ENCODE measurements around the gene STAM2. TPM values are rescaled to one million over a fixed set of nuclear protein-coding genes. Genes with fewer than 3 reads are reported as not detected.

Gene STAM2
- total and polyA plus RNA-seq, 2 donors (not counting 3 experiments of a cell fraction or from before 2014, with no cell fraction given) = 10.1 to 27.5 TPM

DNA sequence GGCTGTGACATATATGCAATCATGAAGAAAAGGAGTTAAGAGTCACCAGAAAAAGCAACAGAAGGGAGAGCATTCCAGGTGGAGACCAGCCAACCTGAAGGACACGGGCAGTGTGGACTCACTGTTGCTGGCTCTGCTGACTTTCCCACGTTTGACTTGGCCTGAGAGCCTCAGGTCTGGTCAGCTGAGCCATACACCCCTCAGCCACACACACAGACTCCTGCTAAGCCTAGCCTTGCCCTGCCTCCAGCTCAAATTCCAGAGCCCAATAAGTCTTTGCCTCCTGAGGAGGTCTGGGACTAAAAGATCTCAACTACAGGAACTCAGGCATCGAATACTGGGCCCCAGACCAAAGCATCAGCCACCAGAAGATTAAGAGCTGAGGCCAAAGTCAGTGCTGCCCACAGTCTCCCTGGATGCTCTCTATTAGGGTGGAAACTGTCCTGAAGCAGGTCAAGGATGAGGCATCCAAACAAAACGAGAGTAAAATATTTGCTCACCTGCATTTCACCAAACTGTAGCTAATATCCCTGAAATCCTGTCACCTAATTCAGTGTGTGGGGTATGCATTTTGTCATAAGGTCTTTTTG is 100.0 kb downstream of the STAM2 start:
- Histone ChIP-seq H2AFZ (ENCODE audit: low read depth, low read length) (no peak overlapping the region), H3K27me3 (ENCODE audit: control insufficient read depth in 2 of 2, insufficient read depth in 2 of 2, low read length in 2 of 2) (peaks cover 2 to 3% of the 10 kb centered on the region in 2 experiments), H3K4me3 (replicated peaks in 1 of 3; ENCODE audit: insufficient read depth in 1 of 3, low read depth in 1 of 3, low read length in 3 of 3) (no peak overlapping the region), H3K4me1 (ENCODE audit: control insufficient read depth, extremely low read depth, insufficient read depth, low read length) (no peaks in the 10 kb centered on the region), H3K9me3 (replicated peaks; ENCODE audit: control insufficient read depth, insufficient read depth, low read length) (no peaks in the 10 kb centered on the region), H3K27ac (ENCODE audit: insufficient read depth, low read depth, low read length) (no peak overlapping the region), H3K9me1 (replicated peaks; ENCODE audit: control insufficient read depth, extremely low read depth, insufficient read depth, low read length) (no peaks in the 10 kb centered on the region), H3K9ac (replicated peaks; ENCODE audit: extremely low read depth, insufficient read depth, low read length) (no peak overlapping the region), H3K4me2 (ENCODE audit: insufficient read depth, low read length) (no peak overlapping the region), H4K20me1 (replicated peaks; ENCODE audit: control insufficient read depth, extremely low read depth, insufficient read depth, low read length) (no peaks in the 10 kb centered on the region), H3K79me2 (ENCODE audit: control insufficient read depth, insufficient read depth, low read length) (no peaks in the 10 kb centered on the region), H3K36me3 (ENCODE audit: control insufficient read depth in 2 of 2, extremely low read depth in 1 of 2, insufficient read depth in 2 of 2, low read length in 2 of 2) (no peaks in the 10 kb centered on the region)
- intact Hi-C loops (cut with micrococcal nuclease) (no loop called here), dilution Hi-C loops (cut with MboI; ENCODE audit: extremely low pct_ligation_motif_present, low sequenced_read_pairs) (no loop called here)
- ChIA-PET CTCF (interaction anchor here (1.4 kb wide), 1 partner anchor 22 kb away, joined by 3 read pairs; no protein-coding TSS in a partner anchor), POLR2A (no interaction called here)
- FAIRE-seq = no peak
- DNase-seq (ENCODE audit: low read depth, low spot score) = no peak
- BruUV-seq (replicated peaks) = no TSS peak
- TF ChIP-seq EZH2 (IDR thresholded peaks at IDR 0.05; ENCODE audit: borderline replicate concordance, low read depth, low read length, severe bottlenecking) (no peak), FOS (IDR thresholded peaks at IDR 0.05; ENCODE audit: borderline replicate concordance, insufficient read depth, low read length) (no peak), GATA2 (IDR thresholded peaks at IDR 0.05; ENCODE audit: insufficient read depth, insufficient read length, low read depth, low read length) (no peak), JUN (IDR thresholded peaks at IDR 0.05; ENCODE audit: borderline replicate concordance, insufficient read depth, insufficient read length, low read depth) (no peak), POLR2A (IDR thresholded peaks at IDR 0.05; ENCODE audit: low read depth, low read length) (no peak), MYC (IDR thresholded peaks at IDR 0.05; ENCODE audit: low read depth, low read length) (no peak), POLR2AphosphoS5 (IDR thresholded peaks at IDR 0.05; ENCODE audit: insufficient read depth, low read depth, low read length) (no peak)
- TF ChIP-seq, protein P1, sequence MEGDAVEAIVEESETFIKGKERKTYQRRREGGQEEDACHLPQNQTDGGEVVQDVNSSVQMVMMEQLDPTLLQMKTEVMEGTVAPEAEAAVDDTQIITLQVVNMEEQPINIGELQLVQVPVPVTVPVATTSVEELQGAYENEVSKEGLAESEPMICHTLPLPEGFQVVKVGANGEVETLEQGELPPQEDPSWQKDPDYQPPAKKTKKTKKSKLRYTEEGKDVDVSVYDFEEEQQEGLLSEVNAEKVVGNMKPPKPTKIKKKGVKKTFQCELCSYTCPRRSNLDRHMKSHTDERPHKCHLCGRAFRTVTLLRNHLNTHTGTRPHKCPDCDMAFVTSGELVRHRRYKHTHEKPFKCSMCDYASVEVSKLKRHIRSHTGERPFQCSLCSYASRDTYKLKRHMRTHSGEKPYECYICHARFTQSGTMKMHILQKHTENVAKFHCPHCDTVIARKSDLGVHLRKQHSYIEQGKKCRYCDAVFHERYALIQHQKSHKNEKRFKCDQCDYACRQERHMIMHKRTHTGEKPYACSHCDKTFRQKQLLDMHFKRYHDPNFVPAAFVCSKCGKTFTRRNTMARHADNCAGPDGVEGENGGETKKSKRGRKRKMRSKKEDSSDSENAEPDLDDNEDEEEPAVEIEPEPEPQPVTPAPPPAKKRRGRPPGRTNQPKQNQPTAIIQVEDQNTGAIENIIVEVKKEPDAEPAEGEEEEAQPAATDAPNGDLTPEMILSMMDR (IDR thresholded peaks at IDR 0.05; ENCODE audit: extremely low read depth in 1 of 2, insufficient read depth in 1 of 2, low read depth in 1 of 2, low read length in 2 of 2) = no peak
- TF ChIP-seq, protein P2, sequence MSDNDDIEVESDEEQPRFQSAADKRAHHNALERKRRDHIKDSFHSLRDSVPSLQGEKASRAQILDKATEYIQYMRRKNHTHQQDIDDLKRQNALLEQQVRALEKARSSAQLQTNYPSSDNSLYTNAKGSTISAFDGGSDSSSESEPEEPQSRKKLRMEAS (IDR thresholded peaks at IDR 0.05; ENCODE audit: insufficient read depth, insufficient read length) = no peak

Data from endothelial cell of umbilical vein (primary cell).